ENCODE results near the gene CAMKK2. TPM values are rescaled to one million over a fixed set of nuclear protein-coding genes. Genes with fewer than 3 reads are reported as not detected.

The CAMKK2 gene
- total and polyA plus RNA-seq, 2 of the 4 experiments (the other 2 are of a cell fraction): 15.2 to 24.7 TPM

DNA sequence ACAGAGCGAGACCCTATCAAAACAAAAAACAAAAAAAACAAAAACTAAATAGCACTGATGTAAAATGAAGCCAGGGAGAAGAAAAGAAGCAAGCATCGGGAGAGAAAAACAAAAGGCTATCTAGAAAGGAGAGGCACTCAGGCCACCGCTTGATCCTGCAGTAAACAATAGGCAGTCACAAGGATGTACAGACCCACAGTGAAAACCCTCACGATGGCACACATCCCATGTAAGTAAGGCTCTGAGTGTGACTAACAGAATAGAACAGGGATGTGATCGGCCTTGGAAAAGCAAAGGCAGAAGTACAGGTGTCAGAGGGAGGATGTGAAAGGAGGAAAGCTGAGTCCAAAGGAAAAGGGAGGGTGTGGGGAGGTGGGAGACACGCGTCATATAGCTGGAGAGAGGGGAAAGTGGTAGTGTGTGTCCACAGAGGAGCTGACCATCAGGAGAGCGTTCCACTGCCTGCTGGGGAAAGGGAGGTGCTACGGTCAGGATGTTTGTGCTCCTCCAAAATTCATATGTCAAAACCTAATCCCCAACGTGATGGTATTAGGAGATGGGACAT is 31.5 kb downstream of the CAMKK2 start:
- Histone ChIP-seq H3K27me3 (ENCODE audit: control insufficient read depth, insufficient read depth, low read length) (no peaks in the 10 kb centered on the region), H3K14ac (replicated peaks; ENCODE audit: low read depth, low read length) (no peak overlapping the region), H3K36me3 (ENCODE audit: control insufficient read depth, insufficient read depth, low read length) (peaks cover 49% of the 10 kb centered on the region), H2AK9ac (replicated peaks; ENCODE audit: low read depth, low read length, poor library complexity) (no peak overlapping the region), H3K4me1 (ENCODE audit: control insufficient read depth, insufficient read depth, low read length) (no peaks in the 10 kb centered on the region), H3K9me3 (ENCODE audit: control insufficient read depth, insufficient read depth, low read length) (no peaks in the 10 kb centered on the region), H2BK15ac (ENCODE audit: low read depth, low read length) (no peak overlapping the region), H4K91ac (ENCODE audit: insufficient read depth, low read depth, low read length) (no peak overlapping the region), H2AFZ (replicated peaks; ENCODE audit: low read length, poor library complexity) (no peak overlapping the region), H3K9ac (ENCODE audit: low read depth, low read length) (no peak overlapping the region), H4K5ac (ENCODE audit: low read depth, low read length) (no peak overlapping the region), H3K9me1 (ENCODE audit: insufficient read depth, low read length) (no peaks in the 10 kb centered on the region), H3K4ac (ENCODE audit: low read depth, low read length) (no peak overlapping the region), H3K56ac (ENCODE audit: extremely low read depth, insufficient read depth, low read length) (no peak overlapping the region), H3K4me3 (ENCODE audit: insufficient read depth, low read depth, low read length) (no peak overlapping the region), H3K27ac (ENCODE audit: insufficient read depth, low read length) (no peak overlapping the region), H2BK120ac (ENCODE audit: low read depth, low read length) (no peak overlapping the region), H2BK20ac (ENCODE audit: low read depth, low read length) (no peak overlapping the region), H3K18ac (ENCODE audit: low read depth, low read length) (no peak overlapping the region), H4K8ac (ENCODE audit: low read depth in 2 of 2, low read length in 2 of 2) (no peak overlapping the region), H3K79me1 (ENCODE audit: low read depth in 1 of 2, low read length in 2 of 2) (no peaks in the 10 kb centered on the region; a peak in 1 of 4 replicates), H2BK5ac (ENCODE audit: low read depth, low read length, poor library complexity, severe bottlenecking) (no peak overlapping the region), H2AK5ac (ENCODE audit: low read depth, low read length) (no peak overlapping the region), H3K4me2 (ENCODE audit: low read depth, low read length) (no peak overlapping the region), H3K23ac (ENCODE audit: low read depth, low read length) (no peak overlapping the region), H4K20me1 (ENCODE audit: insufficient read depth, low read length) (no peaks in the 10 kb centered on the region)
- TF ChIP-seq POLR2A (IDR thresholded peaks at IDR 0.05; ENCODE audit: low read depth, low read length) (no peak), MXI1 (IDR thresholded peaks at IDR 0.05; ENCODE audit: borderline replicate concordance, low read depth, low read length) (no peak), CEBPB (IDR thresholded peaks at IDR 0.05; ENCODE audit: low read depth, low read length) (no peak), MAFK (IDR thresholded peaks at IDR 0.05; ENCODE audit: low read depth, low read length) (no peak), FOS (IDR thresholded peaks at IDR 0.05; ENCODE audit: low read depth, low read length) (no peak), RFX5 (IDR thresholded peaks at IDR 0.05; ENCODE audit: low read depth, low read length) (no peak), MAZ (IDR thresholded peaks at IDR 0.05; ENCODE audit: borderline replicate concordance, low read depth, low read length) (no peak), SMC3 (IDR thresholded peaks at IDR 0.05; ENCODE audit: low read depth, low read length) (no peak), BHLHE40 (IDR thresholded peaks at IDR 0.05; ENCODE audit: low read depth, low read length) (no peak), NFE2L2 (IDR thresholded peaks at IDR 0.05; ENCODE audit: low read depth, low read length) (no peak), RCOR1 (IDR thresholded peaks at IDR 0.05; ENCODE audit: insufficient replicate concordance, low read length) (no peak), RAD21 (IDR thresholded peaks at IDR 0.05; ENCODE audit: low read length) (no peak), CHD1 (IDR thresholded peaks at IDR 0.05; ENCODE audit: low read depth, low read length) (no peak)
- TF ChIP-seq, protein P1, sequence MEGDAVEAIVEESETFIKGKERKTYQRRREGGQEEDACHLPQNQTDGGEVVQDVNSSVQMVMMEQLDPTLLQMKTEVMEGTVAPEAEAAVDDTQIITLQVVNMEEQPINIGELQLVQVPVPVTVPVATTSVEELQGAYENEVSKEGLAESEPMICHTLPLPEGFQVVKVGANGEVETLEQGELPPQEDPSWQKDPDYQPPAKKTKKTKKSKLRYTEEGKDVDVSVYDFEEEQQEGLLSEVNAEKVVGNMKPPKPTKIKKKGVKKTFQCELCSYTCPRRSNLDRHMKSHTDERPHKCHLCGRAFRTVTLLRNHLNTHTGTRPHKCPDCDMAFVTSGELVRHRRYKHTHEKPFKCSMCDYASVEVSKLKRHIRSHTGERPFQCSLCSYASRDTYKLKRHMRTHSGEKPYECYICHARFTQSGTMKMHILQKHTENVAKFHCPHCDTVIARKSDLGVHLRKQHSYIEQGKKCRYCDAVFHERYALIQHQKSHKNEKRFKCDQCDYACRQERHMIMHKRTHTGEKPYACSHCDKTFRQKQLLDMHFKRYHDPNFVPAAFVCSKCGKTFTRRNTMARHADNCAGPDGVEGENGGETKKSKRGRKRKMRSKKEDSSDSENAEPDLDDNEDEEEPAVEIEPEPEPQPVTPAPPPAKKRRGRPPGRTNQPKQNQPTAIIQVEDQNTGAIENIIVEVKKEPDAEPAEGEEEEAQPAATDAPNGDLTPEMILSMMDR (conservative IDR thresholded peaks at IDR 0.05; ENCODE audit: low read depth, low read length): no peak
- TF ChIP-seq, protein P2, sequence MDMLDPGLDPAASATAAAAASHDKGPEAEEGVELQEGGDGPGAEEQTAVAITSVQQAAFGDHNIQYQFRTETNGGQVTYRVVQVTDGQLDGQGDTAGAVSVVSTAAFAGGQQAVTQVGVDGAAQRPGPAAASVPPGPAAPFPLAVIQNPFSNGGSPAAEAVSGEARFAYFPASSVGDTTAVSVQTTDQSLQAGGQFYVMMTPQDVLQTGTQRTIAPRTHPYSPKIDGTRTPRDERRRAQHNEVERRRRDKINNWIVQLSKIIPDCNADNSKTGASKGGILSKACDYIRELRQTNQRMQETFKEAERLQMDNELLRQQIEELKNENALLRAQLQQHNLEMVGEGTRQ (IDR thresholded peaks at IDR 0.05; ENCODE audit: low read depth, low read length): no peak
- TF ChIP-seq, protein P3, sequence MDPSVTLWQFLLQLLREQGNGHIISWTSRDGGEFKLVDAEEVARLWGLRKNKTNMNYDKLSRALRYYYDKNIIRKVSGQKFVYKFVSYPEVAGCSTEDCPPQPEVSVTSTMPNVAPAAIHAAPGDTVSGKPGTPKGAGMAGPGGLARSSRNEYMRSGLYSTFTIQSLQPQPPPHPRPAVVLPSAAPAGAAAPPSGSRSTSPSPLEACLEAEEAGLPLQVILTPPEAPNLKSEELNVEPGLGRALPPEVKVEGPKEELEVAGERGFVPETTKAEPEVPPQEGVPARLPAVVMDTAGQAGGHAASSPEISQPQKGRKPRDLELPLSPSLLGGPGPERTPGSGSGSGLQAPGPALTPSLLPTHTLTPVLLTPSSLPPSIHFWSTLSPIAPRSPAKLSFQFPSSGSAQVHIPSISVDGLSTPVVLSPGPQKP (IDR thresholded peaks at IDR 0.05; ENCODE audit: borderline replicate concordance, low read depth, low read length): no peak
- CTCF ChIA-PET: no interaction called here
- BruUV-seq (replicated peaks): no TSS peak
- intact Hi-C loops (cut with micrococcal nuclease) (no loop called here), in situ Hi-C loops (cut with MboI; ENCODE audit: low sequenced_read_pairs) (no loop called here), dilution Hi-C loops (cut with HindIII; ENCODE audit: low sequenced_read_pairs, unreplicated experiment) (no loop called here)
- POLR2A ChIA-PET (ENCODE audit: unreplicated experiment): no interaction called here
- no peak for DNase-seq
- 95% methylated on average over 5 of the region's 10 CpGs; no CpG with 5 or more reads in 1 of the 2 experiments for WGBS, 2 experiments (ENCODE audit: extremely low coverage in 2 of 2, insufficient read length in 1 of 2)
- ATAC-seq (ENCODE audit: low read depth): no peak
